Measurements from ENCODE around the gene RBFOX2. TPM values are rescaled to one million over a fixed set of nuclear protein-coding genes. Genes with fewer than 3 reads are reported as not detected.

RBFOX2 gene
- total RNA-seq, 1 experiment from 2014 or later = 54.4 TPM

DNA sequence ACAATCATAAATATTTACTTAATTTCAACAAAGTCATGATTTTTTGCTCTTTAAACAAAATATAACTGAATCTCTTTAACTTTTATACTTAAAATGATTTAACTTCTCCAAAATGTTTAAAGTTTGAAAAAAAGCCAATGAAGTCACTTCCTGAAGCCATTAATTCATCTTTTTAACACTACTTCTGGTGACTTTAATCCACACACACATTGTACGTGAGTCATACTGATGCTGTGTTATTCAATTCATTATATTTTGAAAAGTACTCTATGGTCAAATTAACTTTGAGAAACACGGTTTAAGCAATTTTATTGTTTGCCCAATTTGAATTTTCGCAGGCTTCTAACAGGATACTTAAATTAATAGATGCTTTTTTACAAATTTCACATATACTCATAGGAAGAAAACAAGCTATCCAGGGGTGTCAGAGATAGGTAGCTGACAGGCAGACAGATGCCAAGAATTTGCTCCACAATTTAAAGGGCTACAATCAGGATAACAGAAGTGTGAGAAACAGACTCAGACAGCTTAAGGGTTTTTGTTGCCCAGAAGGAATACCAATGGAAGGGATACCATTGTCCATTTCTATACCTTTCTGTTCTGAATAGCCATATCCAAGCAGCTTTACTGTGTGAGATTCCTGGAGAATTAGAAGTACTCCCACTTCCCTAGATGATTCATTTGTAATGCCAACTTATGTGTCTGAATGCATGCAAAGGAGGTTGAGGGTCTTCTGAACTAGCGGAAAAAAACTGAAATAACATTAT, 118.4 kb downstream of the RBFOX2 start:
- DNase-seq (ENCODE audit: extremely low read depth, low read depth) = no peak

DNA sequence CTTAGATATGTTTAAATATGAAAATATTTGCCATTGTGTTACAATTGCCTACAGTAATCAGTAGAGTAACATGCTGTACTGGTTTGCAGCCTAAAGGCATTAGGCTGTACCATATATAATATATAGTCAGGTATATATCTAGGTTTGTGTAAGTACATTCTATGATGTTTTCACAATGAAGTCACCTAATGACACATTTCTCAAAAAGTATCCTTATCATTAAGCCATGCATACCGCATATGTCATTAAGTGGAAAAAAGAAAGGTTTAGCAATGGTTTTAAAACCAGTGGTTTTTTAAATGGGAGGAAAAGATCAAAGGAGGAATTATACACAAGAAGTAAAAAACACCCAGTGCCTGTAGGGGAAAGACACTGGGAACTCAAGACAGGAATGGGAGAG, 122.7 kb downstream of the RBFOX2 start:
- DNase-seq (ENCODE audit: extremely low read depth, low read depth) = no peak

- DNase-seq (ENCODE audit: extremely low read depth, low read depth) = no peak
Observed at GRCh38 chr22:35904752-35905151, 123.9 kb downstream of the RBFOX2 start.

GRCh38 chr22:35904336-35904692, 124.3 kb downstream of the RBFOX2 start:
- DNase-seq (ENCODE audit: extremely low read depth, low read depth) = no peak

GRCh38 chr22:35903571-35904335, 124.9 kb downstream of the RBFOX2 start:
- DNase-seq (ENCODE audit: extremely low read depth, low read depth) = no peak

DNA sequence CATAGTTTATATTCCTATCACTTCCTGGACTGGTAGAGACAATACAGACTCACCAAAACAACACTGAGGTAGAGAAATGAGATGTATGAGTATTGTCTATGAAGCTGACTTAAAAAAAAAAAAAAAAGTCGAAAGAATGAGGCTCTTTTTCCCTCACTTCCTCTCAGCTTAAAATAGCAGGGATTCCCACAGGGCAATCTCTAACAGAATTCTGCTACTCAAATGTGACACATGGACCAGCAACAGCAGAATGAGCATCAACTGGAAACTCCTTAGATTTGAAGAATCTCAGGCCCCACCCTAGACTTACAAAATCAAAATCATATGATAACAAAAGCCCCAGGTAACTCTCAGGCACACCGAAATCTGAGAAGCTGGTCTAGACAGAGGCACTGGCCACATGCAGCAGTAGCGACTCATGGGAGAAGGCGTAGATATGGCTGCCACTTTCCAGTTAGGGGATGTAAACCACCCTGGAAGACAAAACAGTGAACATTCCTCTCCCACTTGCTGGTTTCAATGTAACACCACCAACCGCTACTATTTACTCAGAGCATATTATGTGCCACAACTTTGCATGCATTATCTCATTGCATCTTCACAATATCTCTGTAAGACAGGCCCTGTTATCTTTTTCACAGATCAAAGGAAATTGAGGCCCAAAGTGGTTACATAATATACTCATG, 128.0 kb downstream of the RBFOX2 start:
- no peak for DNase-seq (ENCODE audit: extremely low read depth, low read depth)

GRCh38 chr22:35899736-35900135, 128.9 kb downstream of the RBFOX2 start:
- DNase-seq (ENCODE audit: extremely low read depth, low read depth) = no peak

DNA sequence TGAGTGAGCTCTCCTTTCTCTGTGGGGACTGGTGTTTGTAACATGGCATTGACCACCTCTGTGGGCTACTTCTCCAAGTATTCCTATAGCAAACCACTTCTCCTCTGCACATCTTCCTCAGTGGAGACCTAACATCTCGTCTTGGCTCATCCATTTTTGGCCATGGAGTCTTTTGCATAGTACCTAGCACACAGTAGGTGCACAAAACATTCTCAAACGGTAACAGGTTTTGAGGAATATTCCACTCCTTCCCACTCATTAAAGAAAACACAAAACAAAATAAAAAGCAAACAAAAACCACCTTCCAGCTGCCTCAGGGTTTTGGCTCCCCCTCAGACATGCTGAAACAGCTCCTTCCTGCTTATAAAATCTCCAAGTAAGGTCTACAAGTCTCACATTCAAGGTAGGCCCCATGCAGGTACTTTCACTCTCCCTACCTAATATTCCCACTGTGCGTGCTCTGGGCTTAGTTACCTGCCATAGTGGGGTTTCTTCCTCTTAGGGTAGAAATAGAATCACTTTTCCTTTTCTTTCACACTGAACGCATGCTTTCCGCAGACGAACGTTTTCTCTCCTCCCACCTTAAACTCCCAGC, 132.4 kb downstream of the RBFOX2 start:
- DNase-seq (ENCODE audit: extremely low read depth, low read depth) = no peak

GRCh38 chr22:35894937-35895708, 133.5 kb downstream of the RBFOX2 start:
- peak; percentile 6 for DNase-seq (ENCODE audit: extremely low read depth, low read depth)

DNA sequence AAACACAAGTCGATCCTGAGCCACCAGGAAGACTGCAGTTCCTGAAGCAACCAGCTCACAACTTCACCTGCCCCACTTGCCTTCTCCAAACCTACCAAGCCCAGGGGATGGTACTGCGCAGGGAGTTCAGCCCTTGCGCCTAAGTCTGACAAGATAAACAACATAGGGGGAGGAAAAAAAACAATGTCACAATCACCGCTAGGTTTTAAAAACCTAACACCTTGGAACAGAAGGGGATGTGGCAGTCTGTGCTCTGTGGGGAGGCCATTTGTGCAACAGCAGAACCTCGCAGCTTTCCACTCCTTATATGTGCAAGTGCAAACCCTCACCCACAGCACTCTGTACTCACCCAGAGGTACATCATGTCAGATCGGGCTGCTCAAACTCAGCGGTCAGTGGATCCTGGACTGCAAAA, 134.2 kb downstream of the RBFOX2 start:
- DNase-seq (ENCODE audit: extremely low read depth, low read depth) = no peak

GRCh38 chr22:35893698-35894097, 134.9 kb downstream of the RBFOX2 start:
- no peak for DNase-seq (ENCODE audit: extremely low read depth, low read depth)

- DNase-seq (ENCODE audit: extremely low read depth, low read depth) = no peak
Observed at GRCh38 chr22:35892192-35892591, 136.4 kb downstream of the RBFOX2 start.

DNA sequence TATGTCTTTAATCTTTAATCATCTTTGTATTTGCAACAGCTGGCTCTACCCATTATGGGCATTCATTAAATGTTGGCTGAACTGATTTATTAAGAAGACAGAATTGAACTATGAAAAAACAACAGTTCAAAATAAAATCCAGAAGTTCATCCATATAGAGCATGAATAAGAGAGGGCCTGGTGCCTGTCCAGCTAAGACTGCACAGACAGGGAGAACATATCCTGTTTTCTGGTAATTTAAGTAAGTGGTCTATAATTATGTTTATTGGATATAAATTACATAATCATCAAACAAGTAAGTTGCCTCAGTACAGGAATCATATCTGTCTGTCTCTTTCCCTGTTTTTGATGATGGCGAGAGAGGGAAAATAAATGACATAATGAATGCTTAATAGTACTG, 137.2 kb downstream of the RBFOX2 start:
- no peak for DNase-seq (ENCODE audit: extremely low read depth, low read depth)

DNA sequence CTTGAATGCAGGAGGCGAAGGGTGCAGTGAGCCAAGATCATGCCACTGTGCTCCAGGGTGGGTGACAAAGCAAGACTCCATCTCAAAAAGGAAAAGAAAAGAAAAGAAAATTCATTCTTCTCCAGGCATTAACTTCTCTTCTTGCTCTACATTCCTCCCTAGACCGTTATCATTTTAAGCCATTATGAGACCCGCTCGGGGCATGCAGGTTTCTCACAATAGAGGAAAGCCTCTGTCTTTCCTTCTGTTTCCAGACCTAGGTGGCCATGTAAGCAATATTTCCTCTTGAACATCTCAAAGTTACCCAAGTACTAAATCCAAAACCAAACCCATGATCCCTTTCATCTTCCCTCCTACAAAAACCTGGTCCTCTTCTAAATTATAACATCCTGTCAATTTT, 139.6 kb downstream of the RBFOX2 start:
- no peak for DNase-seq (ENCODE audit: extremely low read depth, low read depth)

- DNase-seq (ENCODE audit: extremely low read depth, low read depth) = no peak
Observed at GRCh38 chr22:35888181-35888870, 140.3 kb downstream of the RBFOX2 start.

- DNase-seq (ENCODE audit: extremely low read depth, low read depth) = no peak
Observed at GRCh38 chr22:35887296-35887875, 141.2 kb downstream of the RBFOX2 start.

- no peak for DNase-seq (ENCODE audit: extremely low read depth, low read depth)
Observed at GRCh38 chr22:35886309-35886708, 142.3 kb downstream of the RBFOX2 start.

- no peak for DNase-seq (ENCODE audit: extremely low read depth, low read depth)
Observed at GRCh38 chr22:35884529-35884928, 144.1 kb downstream of the RBFOX2 start.

GRCh38 chr22:35883031-35883620, 145.5 kb downstream of the RBFOX2 start:
- no peak for DNase-seq (ENCODE audit: extremely low read depth, low read depth)
